GM19395 (cell line): ENCODE measurements around the gene ZNF324.
"Not testable (repeated sequence)": the region's sequence is repeated elsewhere in the genome, so short reads cannot be mapped to it uniquely, and the experiment has no call there.

Source experiments
- ATAC-seq: cut with Tn5 transposase; IDR thresholded peaks from one replicate; pipeline ENCODE4 v1.9.1; 2021; ENCODE audit warnings: mild to moderate bottlenecking, moderate library complexity; ENCODE audit not compliant: unreplicated experiment

The ZNF324 gene

DNA sequence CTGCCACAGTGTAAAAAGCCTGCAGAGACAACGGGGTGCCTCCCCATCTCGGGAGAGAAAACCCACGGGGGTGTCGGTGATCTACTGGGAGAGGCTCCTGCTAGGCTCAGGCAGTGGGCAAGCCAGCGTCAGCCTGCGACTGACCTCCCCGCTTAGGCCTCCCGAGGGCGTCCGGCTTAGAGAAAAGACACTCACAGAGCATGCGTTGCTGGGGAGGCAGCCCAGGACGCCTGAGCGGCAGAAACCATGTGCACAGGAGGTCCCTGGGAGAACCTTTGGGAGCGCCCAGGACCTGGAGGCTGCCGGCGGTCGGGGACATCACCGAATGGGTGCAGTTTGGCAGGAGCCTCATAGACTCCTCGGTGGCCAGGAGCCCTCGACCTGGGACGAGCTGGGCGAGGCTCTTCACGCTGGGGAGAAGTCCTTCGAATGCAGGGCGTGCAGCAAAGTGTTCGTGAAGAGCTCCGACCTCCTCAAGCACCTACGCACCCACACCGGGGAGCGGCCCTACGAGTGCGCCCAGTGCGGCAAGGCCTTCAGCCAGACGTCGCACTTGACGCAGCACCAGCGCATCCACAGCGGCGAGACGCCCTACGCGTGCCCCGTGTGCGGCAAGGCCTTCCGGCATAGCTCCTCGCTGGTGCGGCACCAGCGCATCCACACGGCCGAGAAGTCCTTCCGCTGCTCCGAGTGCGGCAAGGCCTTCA, 4.1 kb downstream of the ZNF324 start:
- ATAC-seq, result not testable (repeated sequence)

DNA sequence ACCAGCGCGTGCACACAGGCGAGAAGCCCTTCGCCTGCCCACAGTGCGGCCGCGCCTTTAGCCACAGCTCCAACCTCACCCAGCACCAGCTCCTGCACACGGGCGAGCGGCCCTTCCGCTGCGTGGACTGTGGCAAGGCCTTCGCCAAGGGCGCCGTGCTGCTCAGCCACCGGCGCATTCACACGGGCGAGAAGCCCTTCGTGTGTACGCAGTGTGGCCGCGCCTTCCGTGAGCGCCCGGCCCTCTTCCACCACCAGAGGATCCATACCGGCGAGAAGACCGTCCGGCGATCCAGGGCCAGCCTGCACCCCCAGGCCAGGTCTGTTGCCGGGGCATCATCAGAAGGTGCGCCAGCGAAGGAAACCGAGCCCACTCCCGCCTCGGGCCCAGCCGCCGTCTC, 4.9 kb downstream of the ZNF324 start:
- no peak for ATAC-seq

DNA sequence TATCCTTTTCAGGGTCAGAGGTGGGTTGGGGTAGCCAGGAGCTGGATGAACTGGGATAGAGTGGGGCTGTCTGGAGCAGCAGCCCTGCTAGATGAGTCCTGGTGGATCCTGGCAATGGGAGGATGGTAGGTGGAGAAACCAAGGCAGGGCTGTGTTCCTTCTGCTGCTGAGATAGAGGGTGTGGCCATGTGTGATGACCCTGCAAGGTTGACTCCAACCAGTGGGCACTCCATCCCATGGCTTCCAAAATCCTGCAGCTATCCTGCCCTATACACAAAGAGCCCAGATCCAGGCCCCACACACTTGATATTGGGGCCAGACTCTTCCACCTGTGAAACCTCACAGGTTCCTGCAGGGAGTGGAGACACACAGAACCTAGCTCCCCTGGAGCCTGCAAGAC, 6.9 kb downstream of the ZNF324 start:
- no peak for ATAC-seq

DNA sequence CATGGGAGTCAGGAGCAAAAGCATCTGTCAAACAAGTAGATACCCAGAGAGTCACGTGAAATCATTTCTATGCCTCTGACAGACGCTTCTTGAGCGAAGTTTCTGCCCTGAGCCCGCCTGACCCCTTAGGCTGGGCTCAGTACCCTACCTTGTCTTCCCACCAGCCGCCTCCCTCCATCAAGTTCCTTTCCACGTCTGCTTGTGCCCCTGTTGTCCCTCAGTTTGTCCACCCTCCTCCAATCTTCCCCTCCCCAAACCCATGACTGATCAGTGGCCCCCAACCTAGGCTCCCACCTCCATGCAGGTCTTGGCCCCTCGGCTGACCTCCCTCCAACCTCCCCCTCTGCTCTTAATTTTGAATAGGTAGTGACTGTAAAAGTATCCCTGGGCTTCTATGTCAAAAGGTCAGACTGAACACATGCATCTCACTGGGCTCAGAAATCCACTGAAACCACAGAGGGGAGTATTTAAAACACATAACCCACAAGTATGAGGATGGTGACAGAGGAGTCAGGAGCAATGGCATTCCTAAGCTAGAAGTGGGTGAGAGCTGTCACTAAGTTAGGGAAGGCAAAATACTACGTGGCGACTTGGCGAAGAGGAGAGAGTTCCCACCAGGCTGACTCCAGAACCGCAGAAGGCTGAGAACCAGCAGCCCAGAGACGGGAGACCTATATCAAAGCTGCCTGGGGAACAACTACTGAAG, 7.6 kb downstream of the ZNF324 start:
- ATAC-seq, result no peak

DNA sequence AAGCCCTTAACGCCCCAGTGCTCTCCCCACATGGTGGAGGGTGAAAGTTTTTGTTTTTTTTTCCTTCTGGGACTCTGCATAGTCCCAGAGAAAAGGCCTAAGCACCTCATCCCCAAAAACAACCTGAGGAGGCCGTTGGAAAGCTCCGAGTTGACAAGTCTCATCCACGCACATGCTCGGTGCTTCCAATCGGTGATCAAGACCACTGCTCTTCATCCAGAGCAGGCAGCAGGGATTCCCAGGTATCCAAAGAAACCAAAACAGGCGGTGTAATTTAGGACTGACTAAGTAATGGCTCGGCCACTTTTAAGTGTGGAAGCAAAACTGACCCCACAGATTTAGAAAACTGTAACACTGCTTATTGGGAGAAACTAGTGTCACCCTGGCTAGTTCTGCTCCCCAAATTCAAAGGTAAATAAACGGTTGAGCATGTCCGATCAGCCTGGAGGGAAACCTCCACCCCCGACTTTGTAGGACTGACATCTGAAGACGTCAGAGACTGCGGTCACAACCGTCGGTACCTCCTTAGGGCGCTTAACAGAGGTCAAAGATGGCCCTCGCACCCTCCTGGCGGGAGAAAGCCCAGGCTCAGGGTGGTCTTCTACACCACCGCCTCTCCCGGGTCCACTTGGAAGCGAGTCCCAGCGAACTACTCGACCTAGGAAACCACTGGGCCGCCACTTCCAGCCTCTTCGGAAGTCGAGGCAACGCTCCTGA, 8.3 kb downstream of the ZNF324 start:
- peak; percentile 18 for ATAC-seq

DNA sequence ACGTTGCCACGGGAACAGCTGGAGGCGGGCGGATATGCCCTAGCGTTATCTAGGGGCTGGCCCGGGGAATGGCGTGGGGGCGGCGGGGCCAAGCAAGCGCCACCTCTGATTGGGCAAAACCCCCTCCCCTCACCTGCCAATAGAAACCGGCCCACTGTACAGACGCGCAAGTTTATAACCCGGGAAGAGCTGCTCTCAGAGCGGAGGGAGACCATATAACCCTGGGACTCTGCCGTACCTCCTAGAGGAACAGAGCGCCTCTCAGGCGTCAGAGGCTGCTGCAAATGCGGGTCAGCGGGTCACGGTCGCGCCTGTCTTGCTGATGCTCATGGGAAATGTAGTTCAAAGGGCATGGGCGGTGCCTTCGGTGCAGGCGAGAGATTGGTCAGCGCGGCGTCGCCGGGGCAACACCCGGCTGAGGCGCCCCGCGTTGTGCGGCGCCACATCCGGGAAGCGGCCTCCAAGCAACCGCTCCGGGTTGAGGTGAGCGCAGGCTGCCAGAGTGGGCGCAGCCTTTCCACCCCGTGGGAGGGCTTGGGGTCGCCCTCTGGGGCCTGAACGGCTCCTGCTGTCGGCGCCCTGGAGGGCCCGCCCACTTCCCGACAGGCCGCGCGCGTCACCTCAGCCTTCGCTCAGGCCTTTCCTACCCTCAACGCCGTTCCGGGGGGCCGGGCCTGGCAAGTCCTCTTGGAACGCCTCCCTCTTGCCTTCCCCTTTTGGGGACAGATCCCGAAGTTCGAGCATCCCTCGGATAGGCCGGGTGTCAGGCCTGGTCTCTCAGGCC, 9.0 kb downstream of the ZNF324 start, which contains the start of gene ZNF446:
TSS of gene ZNF446 (plus strand) at position 639 of the 784 bp plus-strand sequence. CDS start 867 bp downstream, outside the sequence.
- peak; percentile 89 for ATAC-seq

DNA sequence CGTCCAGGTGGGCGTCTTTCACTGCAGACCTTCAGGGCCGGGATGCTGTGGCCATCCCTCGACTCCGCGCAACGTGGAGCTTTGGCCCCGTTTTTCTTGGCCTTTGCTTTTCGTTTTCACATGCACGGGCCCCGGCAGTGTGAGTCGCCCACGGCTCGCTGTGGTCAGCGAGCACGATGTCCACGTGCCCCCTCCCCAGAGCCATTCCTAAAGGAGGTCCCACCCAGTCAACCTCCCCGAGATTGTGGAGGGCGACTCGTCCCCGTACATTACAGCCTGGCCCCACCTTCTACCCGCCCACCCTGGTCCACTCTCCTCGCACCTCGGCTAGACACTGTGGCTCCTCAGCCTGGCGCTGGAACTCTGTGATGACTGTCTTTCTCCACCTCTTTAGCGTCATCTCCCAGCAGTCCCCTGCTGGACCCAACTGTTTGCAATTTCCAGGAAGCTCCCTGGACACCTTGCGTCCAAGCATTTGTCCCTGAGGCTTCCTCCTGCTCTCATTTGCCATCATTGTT, 9.7 kb downstream of the ZNF324 start:
- peak; percentile 1 for ATAC-seq

DNA sequence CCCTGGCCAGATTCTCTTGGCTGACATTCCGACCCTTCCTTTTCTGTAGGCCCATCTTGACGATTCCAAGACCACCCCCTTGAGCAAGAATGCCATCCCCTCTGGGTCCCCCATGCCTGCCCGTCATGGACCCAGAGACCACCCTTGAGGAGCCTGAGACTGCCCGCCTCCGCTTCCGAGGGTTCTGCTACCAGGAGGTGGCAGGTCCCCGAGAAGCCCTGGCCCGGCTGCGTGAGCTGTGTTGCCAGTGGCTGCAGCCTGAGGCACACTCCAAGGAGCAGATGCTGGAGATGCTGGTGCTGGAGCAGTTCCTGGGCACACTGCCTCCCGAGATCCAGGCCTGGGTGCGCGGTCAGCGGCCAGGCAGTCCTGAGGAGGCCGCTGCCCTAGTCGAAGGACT, 10.2 kb downstream of the ZNF324 start:
- no peak for ATAC-seq

DNA sequence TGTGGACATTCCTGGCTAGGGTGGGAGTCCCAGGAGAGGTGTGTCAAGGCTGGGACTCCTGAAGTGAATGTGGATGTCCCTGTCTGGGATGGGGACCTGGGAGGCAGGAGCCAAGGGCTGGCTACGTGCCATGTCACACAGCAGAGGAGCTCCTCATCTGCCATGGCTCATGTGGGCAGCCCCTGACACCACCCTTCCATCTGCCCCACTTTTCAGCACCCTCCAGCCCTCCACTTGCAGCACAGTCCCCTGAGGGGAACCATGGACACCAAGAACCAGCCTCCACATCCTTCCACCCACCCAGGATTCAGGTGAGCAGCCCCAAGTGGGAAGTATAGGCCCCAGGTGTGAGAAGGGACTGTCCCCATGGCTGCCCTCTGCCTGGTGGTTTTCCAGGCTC, 11.0 kb downstream of the ZNF324 start:
- no peak for ATAC-seq

DNA sequence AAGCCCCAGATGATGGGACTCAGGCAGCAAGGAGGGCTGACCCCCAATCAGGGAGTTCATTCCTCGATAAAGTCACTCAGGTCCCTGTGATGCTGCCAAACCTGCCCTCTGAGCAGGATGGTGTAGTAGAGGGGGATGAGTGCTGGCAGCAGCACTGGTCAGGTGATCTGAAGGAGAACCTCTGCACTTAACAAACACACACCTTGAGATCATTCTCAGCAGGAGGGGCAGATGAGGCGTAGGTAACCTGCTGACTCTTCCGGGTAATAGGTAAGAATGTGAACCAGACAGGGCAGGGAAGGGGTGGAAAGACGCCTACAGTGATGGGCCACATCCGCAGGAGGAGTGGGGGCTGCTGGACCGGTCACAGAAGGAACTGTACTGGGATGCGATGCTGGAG, 12.4 kb downstream of the ZNF324 start:
- no peak for ATAC-seq

DNA sequence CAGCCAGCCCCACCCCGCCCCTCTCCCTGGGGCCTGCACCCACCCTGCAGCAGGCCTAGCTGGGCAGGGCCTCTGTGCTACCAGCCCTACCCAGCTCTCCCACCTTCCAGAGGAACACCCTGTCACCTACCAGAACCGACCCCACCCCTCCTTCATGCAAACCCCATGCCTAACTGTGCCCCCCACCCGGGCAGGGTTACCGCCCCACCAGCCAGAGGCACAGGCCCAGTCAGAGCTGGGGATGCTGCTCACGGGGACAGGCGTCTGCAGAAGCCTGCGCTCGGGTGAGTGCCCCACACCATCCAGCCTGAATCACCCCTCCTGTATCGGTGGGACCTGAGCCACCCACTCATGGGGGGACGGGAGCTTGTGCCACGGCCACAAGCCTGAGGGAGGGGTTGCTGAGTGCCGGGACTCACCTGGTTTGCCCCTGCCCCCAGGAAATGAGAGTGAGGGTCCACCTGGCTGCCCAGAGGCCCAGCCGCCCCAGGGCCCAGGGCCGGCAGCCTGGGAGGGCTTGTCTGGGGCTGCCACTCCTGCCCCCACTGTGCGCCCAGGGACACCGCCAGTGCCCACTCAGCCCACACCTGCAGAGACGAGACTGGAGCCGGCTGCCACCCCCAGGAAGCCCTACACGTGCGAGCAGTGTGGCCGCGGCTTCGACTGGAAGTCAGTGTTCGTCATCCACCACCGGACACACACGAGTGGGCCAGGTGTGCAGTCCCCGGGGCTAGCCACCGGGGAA, 13.0 kb downstream of the ZNF324 start:
- no peak for ATAC-seq

DNA sequence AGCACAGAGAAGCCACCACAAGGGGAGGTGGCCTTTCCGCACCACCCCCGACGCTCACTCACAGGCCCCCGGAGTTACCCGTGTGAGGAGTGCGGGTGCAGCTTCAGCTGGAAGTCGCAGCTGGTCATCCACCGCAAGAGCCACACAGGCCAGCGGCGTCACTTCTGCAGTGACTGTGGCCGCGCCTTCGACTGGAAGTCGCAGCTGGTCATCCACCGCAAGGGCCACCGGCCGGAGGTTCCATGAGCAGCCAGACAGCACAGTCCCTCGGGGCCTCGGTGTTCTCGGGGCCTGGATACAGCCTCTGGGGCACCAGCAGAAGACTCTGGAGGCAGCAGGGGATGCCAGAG, 13.6 kb downstream of the ZNF324 start:
- ATAC-seq, result no peak

DNA sequence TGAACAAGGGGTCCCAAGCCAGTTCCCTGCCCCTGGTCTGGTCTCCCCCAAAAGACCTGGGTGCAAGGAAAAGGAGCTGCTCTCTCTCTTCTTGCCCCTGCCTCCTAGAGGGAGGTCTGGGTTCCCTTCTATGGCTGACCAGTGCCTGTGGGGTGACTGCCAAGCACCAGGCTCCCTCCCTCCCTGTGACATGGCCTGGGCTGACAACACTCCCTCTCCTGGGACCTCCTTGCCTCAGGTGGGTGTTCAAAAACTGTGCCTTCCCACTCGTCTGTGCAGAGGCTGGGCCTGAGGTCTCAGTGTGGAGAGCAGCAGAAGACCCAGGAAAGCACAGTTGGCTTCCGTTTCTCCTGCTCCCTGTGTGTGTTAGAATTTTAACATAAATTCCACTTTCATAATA, 14.0 kb downstream of the ZNF324 start:
- ATAC-seq, result no peak

DNA sequence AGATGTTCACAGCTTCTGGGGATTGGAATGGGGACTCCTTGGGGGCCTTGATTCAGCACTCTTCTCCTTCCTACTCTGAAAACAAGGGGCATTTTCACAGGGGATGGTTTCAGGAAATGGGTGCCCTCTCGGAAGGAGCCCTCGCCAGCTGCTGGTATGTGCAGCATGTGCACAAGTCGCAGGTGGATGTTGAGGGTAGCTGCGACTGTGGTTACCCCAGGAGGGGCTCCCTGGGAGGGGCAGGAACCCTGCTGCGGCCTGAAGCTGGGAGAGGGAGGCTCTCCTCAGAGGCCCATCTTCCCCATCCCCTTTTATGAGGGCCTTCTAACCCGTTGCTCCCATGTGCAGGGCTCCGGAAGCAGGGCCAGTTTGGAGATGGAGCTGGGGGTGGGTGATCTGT, 15.5 kb downstream of the ZNF324 start:
- ATAC-seq, result no peak

DNA sequence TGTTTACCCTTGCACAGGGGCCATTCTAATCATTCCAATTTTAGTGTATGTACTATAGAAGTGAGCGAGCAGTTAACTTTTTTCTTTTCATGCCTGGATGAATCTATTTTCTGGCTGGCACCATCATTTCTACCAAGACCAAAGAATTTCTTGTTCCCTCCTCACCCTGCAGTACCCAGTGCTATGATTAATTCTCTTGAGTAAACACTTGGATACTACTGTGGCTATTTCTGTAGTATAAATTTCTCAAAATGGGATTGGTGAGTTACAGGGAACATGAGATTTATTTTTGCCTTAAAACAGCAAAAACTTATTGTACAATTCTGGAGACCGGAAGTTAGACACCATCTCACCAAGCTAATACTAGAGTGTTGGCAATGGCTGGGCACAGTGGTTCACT, 16.9 kb downstream of the ZNF324 start:
- no peak for ATAC-seq

DNA sequence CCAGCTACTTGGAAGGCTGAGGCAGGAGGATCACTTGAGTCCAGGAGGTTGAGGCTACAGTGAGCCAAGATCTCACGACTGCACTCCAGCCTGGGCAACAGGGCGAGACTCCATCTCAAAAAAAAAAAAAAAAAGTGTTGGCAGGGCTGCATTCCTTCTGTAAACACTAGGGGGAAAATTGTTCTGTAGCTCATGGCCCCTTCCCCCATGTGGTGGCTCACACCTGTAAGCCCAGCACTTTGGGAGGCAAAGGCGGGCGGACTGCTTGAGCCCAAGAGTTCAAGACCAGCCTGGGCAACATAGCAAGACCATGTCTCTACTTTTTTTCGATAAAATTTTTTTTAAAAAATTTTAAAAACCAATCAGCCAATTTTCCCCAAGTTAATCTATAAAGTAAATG, 17.5 kb downstream of the ZNF324 start:
- ATAC-seq, result not testable (repeated sequence)

DNA sequence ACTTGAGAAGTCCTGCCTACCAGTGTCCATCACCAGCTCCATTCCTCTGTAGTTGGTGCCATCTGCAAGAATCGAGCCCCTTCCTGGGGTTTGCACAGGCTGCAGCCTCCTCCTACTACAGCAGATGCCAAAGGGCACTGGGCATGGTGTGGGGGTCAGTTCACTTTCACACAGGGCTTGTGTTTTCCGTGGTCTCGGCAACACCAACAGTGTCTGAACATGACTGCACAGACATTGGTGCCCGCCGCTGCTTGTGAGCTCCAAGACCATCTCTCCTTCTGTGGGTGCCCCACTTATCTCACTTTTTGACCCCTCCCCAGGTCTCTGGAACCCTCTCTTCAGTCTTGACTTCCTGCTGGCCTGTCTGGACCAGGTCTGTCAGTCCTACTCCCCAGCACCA, 24.5 kb downstream of the ZNF324 start:
- ATAC-seq, result no peak

DNA sequence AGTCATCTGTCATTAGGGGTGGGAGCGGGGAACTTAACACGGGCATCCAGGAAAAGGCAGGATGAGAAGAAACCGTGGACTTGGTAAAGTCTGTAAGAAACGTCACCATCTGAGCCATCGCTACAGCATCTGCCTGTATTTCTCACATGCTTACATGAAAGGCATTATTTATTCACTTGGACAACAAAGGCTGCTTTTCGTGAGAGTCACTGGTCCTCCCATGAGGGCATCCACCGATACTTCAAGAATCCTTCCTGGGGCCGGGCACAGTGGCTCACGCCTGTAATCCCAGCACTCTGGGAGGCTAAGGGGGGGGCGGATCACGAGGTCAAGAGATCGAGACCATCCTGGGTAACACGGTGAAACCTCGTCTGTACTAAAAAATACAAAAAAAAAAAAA, 25.4 kb downstream of the ZNF324 start:
- ATAC-seq, result no peak

DNA sequence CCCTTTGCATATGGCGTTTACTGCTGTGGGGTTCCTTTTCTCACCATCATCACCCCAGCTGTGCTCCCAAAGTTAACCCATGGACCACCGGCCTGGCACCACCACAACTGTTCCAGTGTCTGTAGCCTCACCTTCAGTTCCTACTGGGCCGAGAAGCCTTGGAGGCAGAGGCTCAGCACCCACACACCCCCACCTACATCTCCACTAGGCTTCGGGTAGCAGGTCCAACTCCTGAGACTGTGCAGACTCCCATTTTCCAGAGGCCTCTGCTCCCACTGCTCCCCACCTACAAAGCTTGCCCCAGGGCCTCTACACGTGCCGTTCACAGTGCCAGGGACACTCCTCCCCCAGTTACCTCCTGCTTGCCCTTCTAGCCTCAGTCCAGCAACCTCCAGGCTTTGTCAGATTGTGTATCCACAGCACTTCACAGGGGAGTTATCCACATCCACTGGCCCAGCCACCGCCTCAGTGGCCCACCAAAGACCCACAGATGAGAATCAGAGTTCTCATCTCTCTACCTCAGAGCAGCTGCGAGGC, 30.8 kb downstream of the ZNF324 start:
- no peak for ATAC-seq
